ENCODE data around the gene POLDIP2.
"Not testable (repeated sequence)": the region's sequence is repeated elsewhere in the genome, so short reads cannot be mapped to it uniquely, and the experiment has no call there.

The POLDIP2 gene

DNA sequence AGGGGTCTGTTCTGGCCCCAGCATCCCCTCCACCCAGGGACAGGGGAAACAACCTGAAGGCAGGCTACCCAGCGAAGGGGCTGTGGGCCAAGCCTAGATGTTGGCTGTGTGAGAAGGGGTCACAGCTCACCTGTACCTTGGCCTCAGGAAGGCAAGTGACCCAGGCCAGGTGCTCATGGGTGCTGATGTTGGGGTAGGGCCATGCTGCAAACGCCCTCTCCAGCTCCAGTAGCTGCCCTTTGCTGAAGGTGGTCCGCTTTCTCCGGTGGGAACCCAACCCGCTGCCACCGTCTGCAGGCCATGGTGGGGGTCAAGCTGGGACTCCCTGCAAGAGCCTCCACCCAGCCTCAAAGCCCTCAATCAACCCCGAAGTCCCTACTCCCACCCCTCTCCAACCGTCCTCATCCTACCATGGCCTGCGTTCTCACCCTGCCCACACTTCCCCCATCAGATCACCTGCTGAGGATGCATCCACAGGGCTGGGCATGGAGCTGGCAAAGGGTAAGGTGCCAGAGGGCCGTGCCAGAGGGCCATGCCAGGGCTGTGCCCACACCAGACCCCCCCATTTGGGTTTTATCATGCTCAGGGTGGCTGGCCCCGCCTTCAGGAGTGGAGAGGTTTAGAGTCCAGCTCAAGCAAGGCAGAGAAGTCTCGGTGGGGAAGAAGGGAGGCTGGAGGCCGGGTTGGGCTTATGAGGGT is 7.5 kb upstream of the POLDIP2 start, which contains the start of gene SEBOX:
SEBOX (minus strand) TSS at position 535 of the 699 bp plus-strand sequence; CDS start at position 487, 48 bp downstream.
- no peak for DNase-seq

DNA sequence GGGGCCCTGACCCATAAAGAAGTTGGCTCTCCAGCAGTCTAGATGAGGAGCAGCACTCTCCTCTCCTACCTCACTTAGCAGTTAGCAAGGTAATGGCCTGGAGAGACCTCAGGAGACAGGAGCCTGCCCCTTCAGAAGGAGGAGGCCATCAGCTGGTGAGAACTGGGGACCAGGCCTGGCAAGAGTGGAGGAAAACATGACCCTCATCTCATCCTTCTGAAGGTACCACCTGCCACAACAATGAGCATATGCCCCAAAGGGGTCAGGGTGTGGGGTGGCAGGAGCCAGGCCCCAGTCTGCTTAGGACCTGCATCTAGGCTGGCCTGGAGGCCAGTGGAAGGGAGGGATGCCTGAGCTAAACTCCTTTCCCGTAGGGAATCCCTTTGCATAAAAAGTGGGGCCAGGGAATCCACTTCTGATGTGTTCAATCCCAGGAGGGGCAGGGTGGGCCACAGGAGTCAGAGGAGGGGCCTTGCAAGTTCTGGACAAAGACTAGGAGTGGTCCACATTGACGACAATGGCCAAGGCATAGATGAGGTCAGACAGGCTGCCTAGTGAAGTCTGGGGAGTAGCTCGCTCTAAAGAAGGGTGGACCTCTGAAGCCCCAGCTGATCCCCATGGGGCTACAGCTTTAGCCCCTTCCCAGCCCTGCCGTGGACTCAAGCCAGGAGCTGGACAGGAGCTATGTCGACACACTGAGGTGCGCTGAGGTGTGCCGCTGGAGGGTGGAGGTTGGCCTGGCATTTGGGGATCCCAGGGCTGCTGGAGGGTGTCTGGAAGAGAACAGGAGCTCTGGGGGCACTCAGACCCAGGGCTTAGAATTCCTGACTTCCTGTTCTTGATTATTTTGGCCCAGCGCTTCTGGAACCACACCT is 6.7 kb upstream of the POLDIP2 start:
- DNase-seq: no peak

DNA sequence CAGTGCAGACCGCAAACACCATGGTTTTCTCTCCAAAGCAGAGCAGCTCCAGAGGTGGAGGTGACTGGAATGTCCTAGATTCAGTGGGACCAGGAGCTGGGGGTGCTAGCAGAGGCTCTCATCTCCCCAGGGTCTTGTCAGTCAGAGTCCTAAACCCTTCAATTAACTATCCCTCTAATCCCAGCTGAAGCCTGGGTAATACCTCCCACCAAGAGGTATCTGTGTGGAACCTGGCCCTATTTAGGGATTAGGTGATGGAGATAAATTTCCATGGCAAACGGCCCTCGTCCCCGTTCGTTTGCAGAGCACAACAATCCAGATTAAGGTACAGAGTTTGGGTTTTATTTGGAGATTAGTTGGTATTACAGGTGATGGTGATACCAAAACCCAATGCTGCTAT is 5.9 kb upstream of the POLDIP2 start:
- no peak for DNase-seq

DNA sequence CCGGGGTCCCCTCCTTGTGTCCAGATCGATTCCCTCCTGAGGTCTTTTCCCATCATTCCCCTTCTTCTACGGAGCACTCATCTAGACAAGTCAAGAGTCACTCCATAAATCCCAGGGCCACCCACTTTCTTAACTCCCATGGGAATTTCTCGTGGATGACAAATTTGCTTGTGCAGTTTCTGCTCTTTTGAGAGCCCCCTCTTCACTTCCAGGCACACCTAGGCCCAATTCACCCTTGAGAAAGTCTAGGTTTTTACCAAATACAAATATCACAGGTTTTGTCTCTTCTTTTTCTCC is 522 bp upstream of the POLDIP2 start:
- no peak for DNase-seq

DNA sequence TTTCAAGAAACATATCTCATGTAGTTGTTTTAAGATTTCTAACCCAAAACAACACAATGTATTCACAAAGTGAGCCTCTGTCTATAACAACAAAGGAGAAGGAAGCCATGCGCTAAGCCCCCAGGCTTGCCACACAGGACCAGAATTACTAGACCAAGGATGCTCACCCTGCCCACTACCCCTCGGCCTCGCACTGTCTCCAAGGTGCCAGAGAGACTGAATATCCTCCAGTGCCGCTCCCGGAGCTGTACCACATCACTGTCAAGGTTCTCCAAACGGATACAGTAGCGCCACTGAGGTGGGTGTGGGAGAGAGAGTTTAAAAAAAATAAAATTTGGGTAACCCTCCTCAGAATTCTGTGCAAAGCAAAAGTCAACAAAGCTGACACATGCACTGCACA is 7.1 kb downstream of the POLDIP2 start:
- DNase-seq: no peak

DNA sequence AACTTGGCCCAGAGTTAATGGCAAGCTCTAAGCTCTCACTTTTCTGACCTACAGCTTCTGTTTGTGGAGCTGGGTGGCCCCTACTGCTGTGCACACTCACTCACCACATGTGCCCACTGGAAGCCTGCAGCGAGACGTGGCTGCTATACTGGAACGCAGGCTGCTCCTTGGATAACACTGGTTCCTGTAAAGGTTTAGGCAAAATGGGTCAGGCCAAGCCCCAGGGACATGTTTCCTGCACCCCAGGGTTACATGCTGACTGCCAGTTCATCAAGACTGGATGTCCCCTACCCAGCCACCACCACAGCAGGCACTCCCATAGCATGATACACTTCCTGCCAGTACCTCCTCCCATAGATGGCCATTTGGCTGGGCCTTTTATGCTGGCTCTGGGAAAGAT is 8.3 kb downstream of the POLDIP2 start:
- no peak for DNase-seq

DNA sequence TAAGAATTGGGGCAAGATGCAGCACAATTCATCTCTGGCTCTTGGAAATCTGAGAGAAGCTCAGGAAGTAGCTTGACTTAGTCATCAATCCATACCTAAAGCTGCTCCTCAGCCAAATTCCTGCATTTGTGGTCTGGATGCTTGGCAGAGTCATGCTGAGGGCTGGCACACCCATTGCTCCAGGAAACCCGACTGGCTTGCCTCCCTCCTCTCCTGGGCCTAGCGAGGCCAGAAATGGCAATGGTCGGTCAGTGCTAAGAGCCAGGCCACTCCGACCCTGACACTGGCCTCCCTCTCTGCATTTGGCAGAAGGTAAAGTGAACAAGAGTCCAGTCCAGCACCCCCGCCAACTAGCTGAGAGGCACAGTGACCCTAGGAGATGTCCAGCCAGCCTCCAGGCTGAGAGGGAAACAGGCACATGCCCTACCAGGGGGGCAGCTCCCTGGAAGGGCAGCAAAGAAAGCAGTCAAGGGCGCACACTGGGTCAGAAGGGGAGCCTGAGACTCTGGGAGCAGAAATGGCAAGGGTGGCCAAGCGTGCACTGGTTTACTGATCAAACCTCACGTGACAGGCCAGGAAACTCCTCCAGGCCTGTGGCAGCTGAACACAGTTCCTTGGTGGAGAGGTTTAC is 10.0 kb downstream of the POLDIP2 start:
- peak; percentile 85 for DNase-seq

DNA sequence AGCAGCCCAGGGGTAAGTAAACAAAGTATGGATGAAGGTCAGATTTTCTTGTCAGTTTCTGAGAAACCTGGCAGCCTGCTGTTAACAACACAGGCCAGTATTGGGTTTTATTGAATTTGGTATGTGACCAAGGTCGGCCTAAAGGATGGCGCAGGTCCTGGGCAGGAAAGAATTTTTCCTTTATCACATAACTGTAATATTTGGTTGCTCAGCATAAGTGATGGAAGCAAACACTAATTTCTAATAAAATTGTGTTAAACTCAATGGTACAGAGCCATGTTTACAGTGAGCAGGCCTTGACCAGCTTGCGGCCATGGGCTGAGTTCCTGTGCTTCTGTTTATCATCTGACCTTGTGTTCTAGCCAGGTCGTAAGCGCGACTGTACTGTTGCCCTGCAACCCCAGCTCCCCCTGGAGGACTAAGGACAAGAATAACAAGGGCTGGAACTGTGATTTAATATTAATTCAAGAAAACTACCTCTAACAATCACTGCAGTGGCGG is 10.5 kb downstream of the POLDIP2 start:
- DNase-seq: no peak

DNA sequence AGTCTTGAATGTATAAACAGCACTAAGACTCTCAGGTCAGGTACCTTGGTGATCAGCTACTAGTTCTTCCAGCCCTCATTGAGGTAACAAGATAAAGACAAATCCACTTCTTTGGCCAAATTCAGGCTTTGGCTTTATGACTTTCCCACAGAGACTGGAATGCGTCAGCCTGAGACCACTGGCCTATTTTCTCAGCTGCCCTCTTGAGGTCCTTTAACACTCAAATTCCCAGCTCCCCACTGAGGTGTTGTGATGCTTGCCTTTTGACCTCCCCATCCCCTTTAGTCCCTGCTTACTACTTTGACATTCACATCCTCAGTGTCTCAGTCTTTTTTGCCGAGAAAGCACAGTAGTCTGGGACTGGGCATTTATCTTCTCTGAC is 11.1 kb downstream of the POLDIP2 start:
- DNase-seq: no peak

DNA sequence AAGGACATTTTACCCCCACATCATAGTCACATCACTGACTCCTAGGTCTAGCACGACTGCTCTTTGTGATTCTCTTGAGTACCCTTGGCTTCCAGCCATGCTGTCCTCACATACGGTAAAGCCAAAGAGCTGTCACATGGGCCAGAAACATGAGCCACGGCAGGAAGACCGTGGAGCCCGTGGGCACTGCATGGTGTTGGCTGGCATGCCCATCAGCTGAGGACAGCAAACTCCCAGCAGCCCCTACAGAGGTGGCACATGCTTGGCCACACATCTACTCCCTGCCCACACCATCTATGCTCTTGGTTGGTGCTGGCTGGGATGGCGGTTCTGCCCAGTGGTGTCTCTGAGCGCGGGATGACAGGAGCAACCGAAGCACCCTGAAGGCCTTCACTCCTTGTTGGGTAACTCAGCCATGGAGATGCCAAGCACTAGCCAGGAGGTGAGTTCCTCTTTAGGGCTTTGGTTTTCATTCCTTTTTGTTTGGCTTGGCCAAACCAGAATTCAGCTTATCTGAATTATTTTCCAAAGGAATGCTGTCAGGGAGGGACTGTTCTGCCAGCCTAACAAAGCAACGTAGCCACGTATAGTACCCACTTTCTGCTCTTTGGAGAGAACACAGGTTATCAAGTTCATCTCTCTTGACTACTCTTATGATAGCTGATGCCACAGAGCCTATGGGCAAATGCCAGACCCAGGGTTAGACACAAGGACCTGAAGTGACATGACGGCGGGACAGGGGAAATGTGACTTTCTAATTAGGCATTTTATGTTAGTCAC is 11.7 kb downstream of the POLDIP2 start:
- DNase-seq: no peak

DNA sequence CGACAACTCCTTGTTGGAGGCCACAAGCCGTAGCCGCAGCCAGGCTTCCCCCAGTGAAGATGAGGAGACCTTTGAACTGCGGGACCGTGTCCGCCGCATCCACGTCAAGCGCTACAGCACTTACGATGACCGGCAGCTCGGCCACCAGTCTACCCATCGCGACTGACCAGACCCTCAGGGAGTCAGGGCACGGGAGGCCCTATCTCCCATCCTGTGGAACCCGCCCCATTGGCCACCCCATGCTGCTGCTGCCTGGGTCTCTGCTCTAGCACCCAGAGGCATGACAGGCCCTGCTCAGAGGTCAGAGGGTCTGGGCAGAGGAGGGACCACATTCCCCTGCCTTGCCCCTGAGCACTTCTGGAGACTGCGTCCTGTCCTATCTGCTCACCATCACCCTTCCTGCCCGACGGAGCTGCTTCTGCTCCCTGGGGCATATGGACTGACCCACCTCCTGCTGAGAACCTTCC is 12.9 kb downstream of the POLDIP2 start:
- no peak for DNase-seq

DNA sequence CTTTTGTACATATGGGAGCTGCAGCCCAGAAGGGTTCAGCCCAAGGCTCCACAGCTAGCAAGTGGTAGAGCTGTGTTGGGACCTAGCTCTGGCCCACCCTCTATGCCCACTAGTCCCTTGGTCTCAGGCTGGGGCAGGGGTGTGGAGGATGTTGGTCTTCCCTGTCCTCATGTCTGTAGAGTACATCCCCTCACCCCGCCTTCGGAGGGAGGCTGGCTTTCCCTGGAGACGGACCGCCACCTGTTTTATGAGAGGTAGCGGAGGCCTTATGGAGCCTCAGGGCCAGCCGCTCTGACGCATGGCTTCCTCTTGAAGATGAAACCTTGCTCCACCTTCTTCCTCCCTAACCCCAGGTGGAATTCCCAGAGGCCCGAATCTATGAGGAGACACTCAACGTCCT is 13.3 kb downstream of the POLDIP2 start:
- DNase-seq: no peak

DNA sequence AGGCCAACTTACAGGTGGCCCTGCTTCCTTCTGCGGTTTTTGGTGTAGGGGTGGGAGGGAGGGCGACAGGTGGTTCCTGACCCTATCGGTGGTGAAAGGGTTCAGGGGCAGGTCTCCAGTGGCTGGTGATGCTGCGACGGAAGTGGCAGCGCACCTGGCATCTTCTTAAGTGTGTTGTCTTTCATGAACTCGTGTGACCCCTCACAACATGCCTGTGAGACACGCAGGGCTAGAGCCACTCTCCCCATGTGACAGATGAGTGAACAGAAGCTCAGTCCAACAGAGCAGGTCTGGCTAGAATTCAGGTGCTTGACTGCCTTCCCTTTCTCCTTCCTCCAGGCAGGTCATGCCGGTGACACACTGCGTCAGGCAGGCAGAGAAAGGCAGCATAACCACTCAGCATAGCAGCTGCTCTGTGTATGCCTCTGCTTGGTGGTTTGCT is 13.8 kb downstream of the POLDIP2 start:
- no peak for DNase-seq

DNA sequence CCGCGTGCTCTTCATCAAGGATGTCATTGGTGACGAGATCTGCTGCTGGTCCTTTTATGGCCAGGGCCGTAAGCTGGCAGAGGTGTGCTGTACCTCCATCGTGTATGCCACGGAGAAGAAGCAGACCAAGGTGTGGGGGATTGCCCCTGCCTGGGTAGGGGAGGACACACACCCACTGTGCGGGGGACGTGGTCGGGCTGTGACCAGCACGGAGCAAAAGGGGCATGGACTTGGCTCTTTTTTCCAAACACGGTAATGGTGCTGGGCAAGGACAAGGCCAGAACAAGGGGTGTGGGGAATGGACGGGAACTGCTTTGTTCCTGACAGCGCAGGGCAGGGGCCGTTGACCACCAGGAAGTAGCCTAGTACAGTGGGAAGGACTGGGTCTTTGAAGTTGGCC is 15.0 kb downstream of the POLDIP2 start:
- DNase-seq: no peak

DNA sequence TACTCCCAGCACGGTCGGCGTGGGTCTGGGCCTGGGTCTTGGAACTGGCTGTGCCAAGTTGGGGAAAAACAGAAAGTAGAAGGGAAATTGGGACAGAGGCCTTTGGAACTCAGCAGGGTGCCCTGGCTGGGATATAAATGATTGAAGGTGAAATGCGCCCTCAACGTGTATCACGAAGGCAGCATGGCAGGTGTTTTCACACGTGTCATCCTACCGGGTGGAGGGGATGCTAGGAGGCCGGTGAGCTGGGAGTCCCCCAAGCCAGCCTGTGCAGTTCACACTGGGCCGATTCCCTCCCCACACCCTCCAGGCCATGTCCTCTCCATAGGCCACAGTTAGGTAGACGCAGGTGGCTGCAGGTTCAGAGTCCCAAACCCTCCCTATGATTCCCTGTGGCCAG is 15.8 kb downstream of the POLDIP2 start:
- no peak for DNase-seq

DNA sequence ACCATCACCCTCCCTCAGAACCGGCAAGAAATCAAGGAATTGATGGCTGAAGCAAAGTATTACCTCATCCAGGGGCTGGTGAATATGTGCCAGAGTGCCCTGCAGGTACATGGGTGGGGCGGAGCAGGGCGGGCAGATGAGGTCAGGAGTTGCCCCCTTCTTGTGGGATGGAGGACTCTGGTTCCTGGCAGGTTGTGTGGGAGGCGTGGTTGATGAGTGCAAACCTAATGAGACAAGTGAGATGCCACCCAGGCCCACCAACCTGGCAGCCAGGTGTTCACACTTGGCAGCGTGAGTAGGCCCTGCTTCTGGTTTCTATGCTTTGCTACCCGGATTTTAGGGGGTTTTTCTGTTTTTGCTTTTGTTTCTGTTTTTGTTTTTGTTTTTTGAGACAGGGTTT is 17.0 kb downstream of the POLDIP2 start:
- DNase-seq: no peak

DNA sequence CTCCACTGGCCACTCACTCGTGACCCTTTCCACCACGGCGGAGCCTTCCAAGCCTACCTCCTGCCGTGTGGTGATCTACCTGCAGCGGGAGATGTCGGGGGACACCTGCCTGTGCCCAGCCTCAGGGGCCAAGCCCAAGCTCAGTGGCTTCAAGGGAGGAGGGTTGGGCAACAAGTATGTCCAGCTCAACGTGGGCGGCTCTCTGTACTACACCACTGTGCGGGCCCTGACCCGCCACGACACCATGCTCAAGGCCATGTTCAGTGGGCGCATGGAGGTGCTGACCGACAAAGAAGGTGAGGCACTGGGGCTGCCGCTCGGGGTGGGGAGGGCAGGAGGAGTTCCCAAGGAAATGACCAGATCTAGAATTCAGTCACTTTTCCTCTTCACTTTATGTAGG is 17.9 kb downstream of the POLDIP2 start:
- DNase-seq: no peak

DNA sequence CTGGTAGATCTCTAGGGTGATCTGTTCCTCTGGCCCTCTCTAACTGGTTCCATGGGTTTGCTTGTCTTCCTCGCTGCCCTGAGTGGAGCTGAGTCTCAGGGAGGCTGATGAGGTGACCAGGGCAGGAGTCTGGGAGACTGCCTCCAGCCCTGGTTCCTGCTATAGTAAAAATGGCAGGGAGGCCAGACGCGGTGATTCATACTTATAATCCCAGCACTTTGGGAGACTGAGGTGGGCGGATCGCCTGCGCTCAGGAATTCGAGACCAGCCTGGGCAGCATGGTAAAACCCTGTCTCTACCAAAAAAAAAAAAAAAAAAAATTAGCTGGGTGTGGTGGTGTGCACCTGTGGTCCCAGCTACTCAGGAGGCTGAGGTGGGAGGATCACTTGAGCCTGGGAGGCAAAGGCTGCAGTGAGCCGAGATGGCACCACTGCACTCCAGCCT is 18.5 kb downstream of the POLDIP2 start:
- not testable (repeated sequence) for DNase-seq

DNA sequence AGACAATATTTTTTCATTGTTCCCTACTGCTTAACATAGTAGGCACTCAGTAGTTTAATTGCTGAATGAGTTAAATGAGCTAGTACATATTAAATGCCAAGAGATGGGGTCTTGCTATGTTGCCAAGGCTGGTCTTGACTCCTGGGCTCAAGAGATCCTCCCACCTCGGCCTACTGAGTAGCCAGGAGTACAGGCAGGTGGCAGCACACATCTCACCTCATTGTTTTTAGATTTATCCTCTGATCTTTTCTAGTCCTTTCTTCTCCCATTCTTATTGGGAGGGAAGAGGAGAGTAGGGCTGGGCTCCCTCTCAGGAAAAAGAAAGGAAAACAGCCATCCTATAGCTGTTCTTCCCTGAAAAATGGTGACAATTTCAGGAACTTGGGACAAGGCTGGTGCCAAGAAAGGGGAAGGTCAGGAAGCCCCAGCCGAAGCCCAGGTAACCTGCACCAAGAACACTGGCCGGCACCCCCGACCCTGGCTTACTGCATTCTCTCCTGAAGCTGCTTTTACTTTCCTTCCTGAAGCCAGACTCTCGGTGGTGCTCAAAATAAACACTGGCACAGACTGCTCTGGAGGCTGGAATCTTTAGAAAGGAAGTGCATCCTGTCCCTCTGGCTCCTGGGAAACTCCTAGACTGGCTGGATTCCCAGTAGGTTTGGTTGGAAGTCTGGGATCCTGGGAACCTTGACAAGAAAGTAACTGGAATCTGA is 19.1 kb downstream of the POLDIP2 start:
- DNase-seq: peak; percentile 65

DNA sequence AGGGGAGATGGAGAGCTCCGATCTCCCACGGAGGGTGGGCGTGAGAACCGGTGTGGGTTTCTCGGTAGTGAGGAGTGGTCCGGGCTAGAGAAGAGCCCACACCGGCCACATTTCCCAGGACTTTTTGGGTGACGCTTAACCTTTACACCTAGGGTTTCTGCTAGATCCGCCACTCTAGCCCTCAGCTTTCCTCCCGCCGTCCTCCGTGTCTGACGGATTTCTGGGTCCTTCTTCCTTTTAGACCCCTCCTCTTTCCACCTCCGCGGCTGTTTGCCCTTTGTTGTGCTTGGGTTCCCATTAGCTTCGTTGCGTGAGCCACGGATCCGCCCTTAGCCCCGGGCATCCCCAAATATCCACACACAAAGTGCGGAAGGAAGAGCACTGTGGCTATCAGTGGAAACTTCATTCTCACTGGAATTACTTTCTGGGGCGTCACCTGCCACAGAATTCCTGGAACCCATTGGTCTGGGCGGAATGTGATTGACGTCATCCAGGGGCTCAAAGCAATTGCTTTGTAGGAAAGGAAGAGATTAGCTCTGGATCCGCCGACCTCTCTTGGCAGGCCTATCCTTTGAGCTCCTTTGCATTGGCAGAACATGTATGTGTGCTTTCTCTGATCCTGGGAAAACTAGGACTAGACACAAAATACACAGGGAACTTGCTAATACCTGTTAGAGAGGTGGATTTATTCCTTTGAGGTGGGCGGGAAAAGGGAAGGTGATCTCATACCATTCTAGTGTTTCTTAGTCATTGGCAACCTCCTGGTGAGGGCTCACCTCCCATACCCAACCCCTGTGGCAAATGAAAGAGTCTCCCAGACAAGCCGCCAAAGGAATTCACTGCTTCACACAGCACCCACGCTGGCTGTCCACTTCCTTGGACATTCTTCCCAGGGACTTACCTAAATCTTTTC is 21.1 kb downstream of the POLDIP2 start:
- DNase-seq: peak; percentile 89

All from fibroblast of skin of right quadriceps (primary cell).